Bronchial epithelial cell (primary cell): Measurements from ENCODE around the gene SGCD. TPM values are rescaled to one million over a fixed set of nuclear protein-coding genes. Genes with fewer than 3 reads are reported as not detected.

Experiments used
- DNase-seq: peaks from one replicate; pipeline ENCODE4 v3.0.0-alpha.2; 2010; ENCODE audit warnings: low read depth
- FAIRE-seq: peaks from 2 replicates; lab custom pipeline; 2011; peaks lifted over from hg19 to GRCh38; lab: Jason Lieb, UNC
- H3K27me3 ChIP-seq: 2 replicates; pipeline ENCODE4 v1.5.1; 2011; ENCODE audit warnings: low read length; ENCODE audit not compliant: control insufficient read depth, insufficient read depth
- H3K36me3 ChIP-seq: 2 replicates; pipeline ENCODE4 v1.5.1; 2011; ENCODE audit warnings: low read length; ENCODE audit not compliant: control insufficient read depth, insufficient read depth
- H3K4me3 ChIP-seq: 2 replicates; pipeline ENCODE4 v1.5.1; 2011; ENCODE audit warnings: mild to moderate bottlenecking, low read depth, low read length, control low read depth
- total RNA-seq: library from RNA; depleted of rRNA; stranded (reverse); fragments of >200 nt; gene quantifications from 2 replicates; pipeline ENCODE4 v1.2.1, GENCODE V29; 2014
- TF ChIP-seq, protein P1 (sequence below): IDR thresholded peaks from 2 replicates; pipeline ENCODE4 v1.5.1; 2011; ENCODE audit warnings: mild to moderate bottlenecking, moderate library complexity, low read length, control low read depth, inconsistent platforms; ENCODE audit not compliant: insufficient read depth, severe bottlenecking

The SGCD gene
- total RNA-seq, 1 donor from 2014 or later = under 0.01 TPM

- TF ChIP-seq, protein P1, sequence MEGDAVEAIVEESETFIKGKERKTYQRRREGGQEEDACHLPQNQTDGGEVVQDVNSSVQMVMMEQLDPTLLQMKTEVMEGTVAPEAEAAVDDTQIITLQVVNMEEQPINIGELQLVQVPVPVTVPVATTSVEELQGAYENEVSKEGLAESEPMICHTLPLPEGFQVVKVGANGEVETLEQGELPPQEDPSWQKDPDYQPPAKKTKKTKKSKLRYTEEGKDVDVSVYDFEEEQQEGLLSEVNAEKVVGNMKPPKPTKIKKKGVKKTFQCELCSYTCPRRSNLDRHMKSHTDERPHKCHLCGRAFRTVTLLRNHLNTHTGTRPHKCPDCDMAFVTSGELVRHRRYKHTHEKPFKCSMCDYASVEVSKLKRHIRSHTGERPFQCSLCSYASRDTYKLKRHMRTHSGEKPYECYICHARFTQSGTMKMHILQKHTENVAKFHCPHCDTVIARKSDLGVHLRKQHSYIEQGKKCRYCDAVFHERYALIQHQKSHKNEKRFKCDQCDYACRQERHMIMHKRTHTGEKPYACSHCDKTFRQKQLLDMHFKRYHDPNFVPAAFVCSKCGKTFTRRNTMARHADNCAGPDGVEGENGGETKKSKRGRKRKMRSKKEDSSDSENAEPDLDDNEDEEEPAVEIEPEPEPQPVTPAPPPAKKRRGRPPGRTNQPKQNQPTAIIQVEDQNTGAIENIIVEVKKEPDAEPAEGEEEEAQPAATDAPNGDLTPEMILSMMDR = no peak
- H3K27me3 ChIP-seq = no peaks in the 10 kb centered on the region
- H3K4me3 ChIP-seq = no peak overlapping the region
- H3K36me3 ChIP-seq = no peaks in the 10 kb centered on the region
- DNase-seq (no peak), FAIRE-seq (no peak)
Observed at GRCh38 chr5:156385416-156385815, 58.5 kb downstream of the SGCD start.

GRCh38 chr5:156386976-156387375 lies 60.0 kb downstream of the SGCD start:
- no peak for FAIRE-seq
- H3K27me3 ChIP-seq = no peaks in the 10 kb centered on the region

DNA sequence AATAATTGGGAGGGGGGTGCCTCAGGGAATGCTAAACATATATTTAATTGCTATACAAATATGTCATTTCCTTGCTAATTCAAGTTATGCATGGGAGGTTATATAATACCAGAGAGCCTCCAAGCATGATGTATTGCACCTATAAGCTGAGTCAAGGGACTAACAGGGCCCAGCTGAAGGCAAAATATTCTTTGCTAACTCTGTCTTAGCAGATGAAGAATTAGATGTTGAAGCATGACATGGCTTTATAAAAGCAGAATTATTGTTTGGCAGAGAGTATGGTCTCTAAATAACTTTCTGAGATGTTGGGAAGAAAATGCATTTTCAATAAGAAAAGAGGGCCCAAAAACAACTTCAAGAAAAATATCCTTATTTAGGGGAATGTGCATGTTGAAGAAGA lies 60.4 kb downstream of the SGCD start:
- no peaks in the 10 kb centered on the region for H3K27me3 ChIP-seq
- no peaks in the 10 kb centered on the region for H3K36me3 ChIP-seq
- FAIRE-seq = no peak
- TF ChIP-seq, protein P1 = no peak
- no peak for DNase-seq
- no peak overlapping the region for H3K4me3 ChIP-seq

More at GRCh38 chr5:156386976-156387375, 60.0 kb downstream of the SGCD start:
- TF ChIP-seq, protein P1 = no peak
- no peaks in the 10 kb centered on the region for H3K36me3 ChIP-seq
- no peak overlapping the region for H3K4me3 ChIP-seq
- DNase-seq = no peak

- H3K36me3 ChIP-seq = no peaks in the 10 kb centered on the region
- TF ChIP-seq, protein P1 = no peak
- H3K4me3 ChIP-seq = no peak overlapping the region
- H3K27me3 ChIP-seq = no peaks in the 10 kb centered on the region
- no peak for FAIRE-seq
- DNase-seq = no peak
Observed at GRCh38 chr5:156388233-156388632, 61.3 kb downstream of the SGCD start.

DNA sequence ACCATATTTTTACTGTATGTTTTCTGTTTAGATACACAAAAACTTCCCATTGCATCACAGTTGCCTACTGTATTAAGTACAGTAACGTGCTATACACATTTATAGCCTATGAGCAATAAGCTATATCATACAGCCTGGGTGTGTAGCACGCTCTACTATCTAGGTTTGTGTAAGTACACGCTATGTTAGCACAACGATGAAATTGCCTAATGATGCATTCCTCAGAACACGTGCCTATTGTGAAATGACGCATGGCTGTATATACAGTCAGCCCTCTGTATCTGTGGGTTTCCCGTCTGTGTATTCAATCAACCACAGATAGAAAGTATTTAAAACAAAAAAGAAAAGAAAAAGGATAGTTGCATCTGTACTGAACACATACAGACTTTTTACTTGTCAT lies 64.2 kb downstream of the SGCD start:
- TF ChIP-seq, protein P1 = no peak
- DNase-seq = peak; percentile 77

GRCh38 chr5:156393980-156394379 lies 67.0 kb downstream of the SGCD start:
- Histone ChIP-seq H3K36me3 (no peaks in the 10 kb centered on the region), H3K27me3 (no peaks in the 10 kb centered on the region), H3K4me3 (no peak overlapping the region)
- FAIRE-seq (no peak), DNase-seq (no peak)
- TF ChIP-seq, protein P1 = no peak

More for the DNA sequence above, 64.2 kb downstream of the SGCD start:
- H3K36me3 ChIP-seq = no peaks in the 10 kb centered on the region
- H3K27me3 ChIP-seq = no peaks in the 10 kb centered on the region
- no peak for FAIRE-seq
- H3K4me3 ChIP-seq = no peak overlapping the region
